DMS114 treated with DMSO at 0.1 percent for 48 hours (cell line): ENCODE results near the gene TPSD1.
"Not testable (repeated sequence)": the region's sequence is repeated elsewhere in the genome, so short reads cannot be mapped to it uniquely, and the experiment has no call there.

Source experiments
- DNase-seq: peaks from one replicate; lab custom pipeline; 2025; ENCODE audit not compliant: unreplicated experiment; lab: John Stamatoyannopoulos, UW

Gene TPSD1

DNA sequence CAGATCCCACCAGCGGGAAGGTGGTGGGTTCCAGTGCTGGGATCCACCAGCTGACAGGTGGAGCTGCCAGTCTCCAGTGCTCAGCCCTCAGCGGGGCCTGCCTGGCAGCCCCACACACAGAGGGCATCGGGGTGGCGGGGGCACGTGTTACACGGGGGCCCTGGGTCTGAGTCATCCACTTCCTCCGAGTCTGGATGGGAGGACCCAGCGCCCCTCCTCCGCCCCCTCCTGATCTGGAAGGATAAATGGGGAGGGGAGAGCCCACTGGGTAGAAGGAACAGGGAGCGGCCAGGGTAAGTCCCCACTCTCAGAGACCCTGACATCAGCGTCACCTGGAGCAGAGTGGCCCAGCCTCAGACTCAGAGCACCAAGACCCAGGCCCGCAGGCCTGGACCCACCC lies 15.4 kb upstream of the TPSD1 start, which contains the start of gene TPSAB1:
Gene TPSAB1, plus strand, starts transcription at position 270 of the 400 bp plus-strand sequence. CDS start 234 bp downstream, outside the sequence.
- not testable (repeated sequence) for DNase-seq

DNA sequence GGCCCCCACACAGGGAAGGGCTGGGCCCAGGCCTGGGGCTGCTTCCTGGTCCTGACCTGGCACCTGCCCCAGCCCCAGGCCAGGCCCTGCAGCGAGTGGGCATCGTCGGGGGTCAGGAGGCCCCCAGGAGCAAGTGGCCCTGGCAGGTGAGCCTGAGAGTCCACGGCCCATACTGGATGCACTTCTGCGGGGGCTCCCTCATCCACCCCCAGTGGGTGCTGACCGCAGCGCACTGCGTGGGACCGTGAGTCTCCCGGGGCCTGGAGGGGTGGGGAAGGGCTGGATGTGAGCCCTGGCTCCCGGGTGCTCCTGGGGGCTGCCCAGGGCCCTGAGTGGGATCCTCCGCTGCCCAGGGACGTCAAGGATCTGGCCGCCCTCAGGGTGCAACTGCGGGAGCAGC lies 14.8 kb upstream of the TPSD1 start:
- not testable (repeated sequence) for DNase-seq

DNA sequence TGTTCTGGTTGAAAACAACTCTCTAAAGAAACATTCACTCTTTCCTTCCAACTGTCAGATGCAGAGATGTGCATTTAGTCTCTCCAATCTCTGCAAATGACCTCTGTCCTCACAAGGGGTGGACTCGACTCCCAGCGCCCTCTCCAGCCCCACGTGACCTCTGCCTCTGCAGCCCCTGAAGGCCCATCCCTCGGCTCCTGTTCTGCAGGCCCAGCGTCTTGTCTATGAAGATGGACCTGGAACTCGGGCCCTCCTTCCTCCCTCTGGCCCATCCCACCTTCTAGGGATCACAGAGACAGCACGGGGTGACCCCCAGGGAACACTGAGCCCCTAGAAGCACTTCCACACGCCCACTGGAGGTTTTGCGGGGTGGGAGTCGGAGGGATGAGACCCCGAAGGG lies 12.5 kb upstream of the TPSD1 start:
- DNase-seq, result not testable (repeated sequence)

DNA sequence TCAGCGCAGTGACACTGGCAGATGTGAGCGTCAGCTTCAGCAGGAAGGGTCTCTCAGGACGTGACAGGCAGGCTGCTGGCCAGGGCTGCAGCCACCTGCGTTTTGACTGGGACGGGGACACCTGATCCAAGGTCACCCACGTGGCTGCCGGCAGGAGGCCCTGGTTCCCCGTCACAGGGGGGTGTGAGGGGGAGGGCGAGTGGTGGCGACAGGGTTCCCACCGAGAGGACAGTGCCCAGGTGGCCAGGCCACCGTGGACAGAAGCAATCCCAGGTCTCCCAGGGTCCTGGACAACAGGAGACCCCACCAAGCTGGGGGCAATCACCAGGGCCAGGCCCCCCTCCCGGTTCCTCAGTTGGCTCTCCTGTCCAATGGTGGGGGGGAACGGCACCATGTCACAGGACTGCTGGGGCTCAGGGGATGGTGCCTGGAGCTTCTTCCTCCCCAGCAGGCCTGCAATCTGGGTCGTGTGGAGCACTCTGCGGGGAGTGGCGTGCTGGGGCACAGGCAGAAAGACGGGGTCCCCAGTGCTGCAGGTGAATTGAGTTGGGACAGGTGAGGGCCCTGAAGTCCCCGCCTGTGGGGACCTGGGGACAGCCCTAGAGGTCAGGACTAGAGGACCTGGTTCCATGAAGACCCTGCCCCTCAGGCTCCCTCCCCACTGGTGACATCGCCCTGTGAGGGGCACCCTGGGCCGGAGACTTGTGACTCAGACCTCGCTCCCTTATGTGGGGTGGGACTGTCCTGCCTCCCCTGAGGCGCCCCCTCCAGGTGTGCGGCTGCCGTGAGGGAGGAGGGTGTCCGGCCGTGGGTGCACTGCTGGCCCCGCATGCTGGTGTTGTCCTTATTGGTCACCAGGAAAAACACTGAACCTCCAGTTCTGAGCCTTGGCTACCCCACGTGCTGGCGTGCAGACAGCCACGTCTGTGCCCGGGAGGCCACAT lies 11.7 kb upstream of the TPSD1 start:
- DNase-seq, result not testable (repeated sequence)

DNA sequence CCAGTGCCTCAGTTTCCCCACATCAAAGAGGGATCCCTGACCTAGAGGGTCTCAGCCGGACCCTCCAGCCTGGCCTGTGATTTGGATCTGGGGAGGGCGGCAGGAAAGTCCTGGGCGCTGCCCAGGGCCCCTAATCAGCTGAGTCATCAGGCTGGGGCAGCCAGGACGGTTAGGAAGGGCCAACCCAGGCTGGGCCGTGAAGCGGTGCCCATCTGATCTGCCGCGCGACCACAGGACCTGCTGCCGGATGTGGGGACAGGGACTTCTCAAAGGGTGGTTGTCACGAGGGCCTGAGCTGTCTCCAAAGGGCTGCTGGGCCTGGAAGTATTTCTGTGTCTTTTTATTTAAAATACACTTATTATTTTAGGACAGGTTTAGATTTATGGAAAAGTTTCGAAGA lies 11.0 kb upstream of the TPSD1 start:
- DNase-seq, result no peak

DNA sequence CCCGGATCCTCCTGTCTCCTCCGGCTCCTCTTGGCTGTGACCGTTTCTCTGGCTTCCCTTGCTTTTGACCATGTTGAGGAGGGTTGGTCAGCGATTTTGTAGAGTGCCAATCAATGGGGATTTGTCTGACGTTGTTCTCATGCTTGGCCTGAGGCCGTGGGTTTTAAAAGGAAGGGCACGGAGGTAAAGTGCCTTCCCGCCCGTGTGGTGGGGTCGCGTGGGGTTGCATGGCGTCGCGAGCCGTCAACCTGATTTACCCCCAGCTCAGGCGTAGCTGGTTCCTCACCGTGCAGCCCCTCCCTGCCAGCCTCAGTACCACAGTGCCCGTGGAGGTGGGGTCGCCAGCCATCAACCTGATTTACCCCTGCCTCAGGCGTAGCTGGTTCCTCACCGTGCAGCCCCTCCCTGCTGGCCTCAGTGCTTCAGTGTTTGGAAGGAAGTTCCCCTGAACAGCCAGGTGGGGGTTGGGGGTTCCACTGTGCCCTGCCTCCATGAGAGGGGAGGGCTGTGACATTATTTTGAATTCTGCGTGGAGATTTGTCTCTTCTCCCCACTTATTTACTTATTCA lies 10.3 kb upstream of the TPSD1 start:
- DNase-seq, result no peak

DNA sequence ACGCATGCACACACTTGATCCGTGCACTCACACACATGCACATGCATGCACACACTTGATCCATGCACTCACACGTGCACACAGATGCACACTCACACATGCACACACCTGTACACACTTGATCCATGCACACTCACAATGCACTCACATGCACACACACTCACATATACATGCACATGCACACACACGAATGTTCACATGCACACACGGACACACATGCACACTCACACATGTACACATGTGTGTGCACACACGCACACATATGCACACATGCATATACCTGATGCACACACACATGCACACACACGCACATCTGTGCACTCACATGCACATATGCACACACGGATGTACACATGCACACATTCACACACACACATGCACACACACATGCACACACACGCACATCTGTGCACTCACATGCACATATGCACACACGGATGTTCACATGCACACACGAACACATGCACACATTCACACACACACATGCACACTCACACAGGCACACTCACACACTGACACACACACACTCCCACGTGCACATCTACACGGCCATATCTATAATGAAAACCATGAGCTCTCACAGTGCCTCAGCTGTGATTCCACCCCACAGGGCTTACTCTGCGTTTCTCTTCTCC lies 7.8 kb upstream of the TPSD1 start:
- DNase-seq, result not testable (repeated sequence)

DNA sequence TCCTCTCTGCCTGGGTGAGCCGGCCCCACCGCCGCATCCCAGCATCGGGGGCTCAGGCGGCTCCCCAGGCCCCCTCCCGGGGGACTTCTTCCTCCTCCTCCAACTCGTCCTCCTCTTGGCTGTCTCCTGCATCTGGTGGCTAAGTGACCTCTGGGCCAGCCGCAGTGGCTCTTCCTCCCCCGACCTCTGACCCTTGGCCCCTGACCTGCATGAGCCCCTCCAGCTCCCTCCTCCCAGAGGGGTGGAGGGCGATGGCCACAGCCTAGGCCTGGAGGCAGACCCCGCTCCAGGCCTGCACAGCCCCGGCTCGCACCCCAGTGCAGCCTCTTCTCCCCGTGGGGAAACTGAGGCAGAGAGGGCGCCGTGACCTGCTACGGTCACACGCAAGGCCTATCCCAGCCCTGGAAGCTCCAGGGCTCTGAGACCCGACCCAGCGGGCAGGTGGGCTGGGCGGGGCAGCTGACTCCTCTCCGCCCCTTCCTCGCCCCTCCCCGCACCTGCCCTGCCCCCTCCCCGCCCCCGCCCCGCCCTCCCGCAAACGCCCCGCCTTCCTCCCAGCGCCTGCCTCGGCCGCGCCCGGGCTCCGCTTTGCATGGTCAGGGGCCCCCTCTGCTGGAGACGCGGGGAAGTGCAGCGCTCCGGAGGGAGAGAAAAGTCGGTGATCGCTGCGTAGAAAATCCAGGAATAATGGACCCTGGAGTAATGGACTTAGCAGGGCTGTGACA lies 6.7 kb upstream of the TPSD1 start:
- DNase-seq, result not testable (repeated sequence)

DNA sequence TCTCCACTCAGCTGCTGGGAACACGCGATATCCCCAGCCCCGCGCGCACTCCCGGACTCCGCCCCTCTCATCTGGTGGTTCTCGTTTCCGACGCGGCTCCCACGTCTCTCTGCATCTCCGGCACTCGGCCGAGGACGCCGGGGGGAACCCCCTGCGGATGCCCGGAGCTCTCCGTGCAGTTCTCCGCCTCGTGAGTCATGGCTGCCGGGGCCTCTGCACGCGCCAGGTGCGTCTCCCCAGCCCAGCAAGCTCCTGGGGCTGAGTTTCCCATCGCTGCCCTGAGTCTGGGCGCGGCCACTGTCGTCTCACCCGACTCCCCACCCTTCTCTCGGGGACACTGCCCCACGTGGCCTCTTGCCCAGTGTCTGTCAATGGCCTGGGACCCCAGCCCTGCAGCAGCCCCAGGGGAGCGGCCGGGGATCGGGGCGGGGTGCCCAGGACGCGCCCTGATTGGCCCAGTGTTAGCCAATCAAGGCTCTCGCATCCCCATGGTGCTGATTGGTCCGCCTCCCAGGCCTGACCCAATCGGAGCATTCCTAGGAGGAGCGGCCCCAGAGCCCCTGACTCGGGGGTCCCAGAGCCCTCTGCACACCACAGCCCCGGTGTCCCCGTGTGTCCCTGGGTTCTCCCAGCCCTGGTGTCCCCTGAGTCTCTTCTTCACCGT lies 2.0 kb upstream of the TPSD1 start:
- not testable (repeated sequence) for DNase-seq

DNA sequence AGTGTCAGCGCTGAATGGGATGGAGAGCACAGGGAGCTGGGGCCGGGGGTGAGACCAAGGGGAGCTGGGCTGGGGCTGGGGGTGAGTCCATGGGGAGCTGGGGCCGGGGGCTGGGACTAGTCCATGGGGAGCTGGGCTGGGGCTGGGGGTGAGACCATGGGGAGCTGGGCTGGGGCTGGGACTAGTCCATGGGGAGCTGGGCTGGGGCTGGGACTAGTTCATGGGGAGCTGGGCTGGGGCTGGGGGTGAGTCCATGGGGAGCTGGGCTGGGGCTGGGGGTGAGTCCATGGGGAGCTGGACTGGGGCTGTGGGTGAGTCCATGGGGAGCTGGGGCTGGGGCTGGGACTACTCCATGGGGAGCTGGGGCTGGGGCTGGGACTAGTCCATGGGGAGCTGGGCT lies 1.0 kb upstream of the TPSD1 start:
- not testable (repeated sequence) for DNase-seq

DNA sequence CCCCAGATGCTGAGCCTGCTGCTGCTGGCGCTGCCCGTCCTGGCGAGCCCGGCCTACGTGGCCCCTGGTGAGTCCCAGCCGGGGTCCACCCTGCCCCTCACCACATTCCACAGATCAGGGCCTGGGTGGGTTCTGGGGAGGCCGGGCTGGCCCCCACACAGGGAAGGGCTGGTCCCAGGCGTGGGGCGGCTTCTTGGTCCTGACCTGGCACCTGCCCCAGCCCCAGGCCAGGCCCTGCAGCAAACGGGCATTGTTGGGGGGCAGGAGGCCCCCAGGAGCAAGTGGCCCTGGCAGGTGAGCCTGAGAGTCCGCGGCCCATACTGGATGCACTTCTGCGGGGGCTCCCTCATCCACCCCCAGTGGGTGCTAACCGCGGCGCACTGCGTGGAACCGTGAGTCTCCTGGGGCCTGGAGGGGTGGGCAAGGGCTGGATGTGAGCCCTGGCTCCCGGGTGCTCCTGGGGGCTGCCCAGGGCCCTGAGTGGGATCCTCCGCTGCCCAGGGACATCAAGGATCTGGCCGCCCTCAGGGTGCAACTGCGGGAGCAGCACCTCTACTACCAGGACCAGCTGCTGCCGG lies 516 bp downstream of the TPSD1 start:
- not testable (repeated sequence) for DNase-seq

DNA sequence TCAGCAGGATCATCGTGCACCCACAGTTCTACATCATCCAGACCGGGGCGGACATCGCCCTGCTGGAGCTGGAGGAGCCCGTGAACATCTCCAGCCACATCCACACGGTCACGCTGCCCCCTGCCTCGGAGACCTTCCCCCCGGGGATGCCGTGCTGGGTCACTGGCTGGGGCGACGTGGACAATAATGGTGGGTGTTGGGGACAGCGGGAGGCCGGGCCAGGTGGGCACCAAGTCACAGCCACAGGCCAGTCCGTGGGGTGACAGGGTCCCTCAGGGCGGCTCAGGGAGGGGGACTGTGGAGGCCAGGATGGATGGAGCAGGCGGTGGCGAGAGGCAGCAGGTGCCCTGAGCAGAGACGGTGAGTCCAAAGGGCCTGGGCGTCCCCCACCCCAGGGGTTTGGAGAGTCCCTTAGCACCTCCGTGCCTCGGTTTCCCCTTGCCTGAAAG lies 1.0 kb downstream of the TPSD1 start:
- DNase-seq, result no peak

DNA sequence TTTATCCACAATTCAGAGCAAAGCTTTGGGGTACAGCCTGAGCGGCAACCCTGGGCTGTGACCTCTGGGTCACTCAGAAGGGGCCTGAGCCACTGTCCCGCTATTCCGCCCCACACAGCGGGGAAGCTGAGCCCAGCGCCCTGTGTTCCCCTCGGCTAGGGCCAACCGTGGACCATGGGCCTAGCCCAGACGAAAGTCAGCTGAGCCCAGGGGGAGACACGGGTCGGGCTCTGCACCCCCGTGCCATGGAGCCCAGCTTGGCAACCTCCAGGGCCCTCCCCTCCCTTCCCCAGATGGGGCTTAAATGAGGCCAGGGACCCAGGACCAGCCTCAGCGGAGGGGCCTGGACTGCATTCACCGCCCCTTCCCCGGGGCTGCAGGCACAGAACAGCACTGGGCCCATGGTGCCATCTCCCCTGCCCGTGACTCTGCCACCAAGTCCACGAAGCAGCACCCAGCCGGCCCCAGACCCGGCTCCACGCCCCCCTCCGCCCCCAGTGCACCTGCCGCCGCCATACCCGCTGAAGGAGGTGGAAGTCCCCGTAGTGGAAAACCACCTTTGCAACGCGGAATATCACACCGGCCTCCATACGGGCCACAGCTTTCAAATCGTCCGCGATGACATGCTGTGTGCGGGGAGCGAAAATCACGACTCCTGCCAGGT lies 1.8 kb downstream of the TPSD1 start:
- no peak for DNase-seq

DNA sequence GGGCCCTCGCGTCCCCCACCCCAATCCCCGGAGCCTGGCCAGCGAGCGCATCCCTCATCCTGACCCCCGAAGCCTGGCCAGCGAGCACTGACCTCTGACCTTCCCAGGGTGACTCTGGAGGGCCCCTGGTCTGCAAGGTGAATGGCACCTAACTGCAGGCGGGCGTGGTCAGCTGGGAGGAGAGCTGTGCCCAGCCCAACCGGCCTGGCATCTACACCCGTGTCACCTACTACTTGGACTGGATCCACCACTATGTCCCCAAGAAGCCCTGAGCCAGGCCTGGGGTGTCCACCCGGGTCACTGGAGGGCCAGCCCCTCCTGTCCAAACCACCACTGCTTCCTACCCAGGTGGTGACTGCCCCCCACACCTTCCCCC lies 2.3 kb downstream of the TPSD1 start:
- no peak for DNase-seq

DNA sequence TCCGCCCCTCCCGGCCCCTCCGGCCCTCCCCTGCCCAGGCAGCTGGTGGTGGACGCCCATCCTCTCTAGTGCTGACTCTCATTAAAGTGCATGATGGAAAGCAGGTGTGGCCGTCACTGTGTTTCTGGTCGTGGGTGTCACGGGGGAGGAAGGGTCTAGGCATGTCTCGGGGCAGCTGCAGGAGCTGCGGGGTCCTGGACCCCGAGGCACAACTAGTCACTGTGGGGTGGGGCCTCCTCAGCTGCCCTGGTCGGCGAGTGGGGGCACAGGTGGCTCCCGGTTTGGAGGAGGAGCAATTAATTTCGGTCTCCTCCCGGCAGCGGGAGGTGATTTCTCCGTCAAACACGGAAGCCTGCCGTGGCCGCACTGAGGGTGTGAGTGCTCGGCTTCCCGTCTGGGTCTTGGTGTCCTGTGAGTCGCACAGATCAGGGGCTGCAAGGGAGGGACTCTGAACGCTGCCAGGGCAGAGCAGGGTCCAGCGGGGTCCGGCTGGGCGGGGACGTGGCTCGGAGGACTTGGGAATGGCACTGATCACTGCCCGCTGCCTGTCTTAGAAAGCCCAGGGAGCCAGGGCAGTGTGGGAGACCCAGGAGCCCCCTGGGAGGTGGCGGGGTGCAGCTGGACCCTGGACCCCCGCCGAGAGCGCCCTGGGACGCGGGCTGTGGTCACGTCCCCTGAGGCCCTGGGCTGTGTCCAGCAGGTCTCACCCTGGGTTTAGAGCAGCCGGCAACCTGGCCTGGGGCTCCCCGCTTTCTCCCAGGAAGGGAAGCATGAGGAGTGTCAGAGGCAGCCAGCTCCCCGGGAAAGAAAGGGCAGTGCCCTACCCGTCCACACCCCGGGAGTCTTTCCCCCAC lies 3.3 kb downstream of the TPSD1 start:
- DNase-seq, result no peak

DNA sequence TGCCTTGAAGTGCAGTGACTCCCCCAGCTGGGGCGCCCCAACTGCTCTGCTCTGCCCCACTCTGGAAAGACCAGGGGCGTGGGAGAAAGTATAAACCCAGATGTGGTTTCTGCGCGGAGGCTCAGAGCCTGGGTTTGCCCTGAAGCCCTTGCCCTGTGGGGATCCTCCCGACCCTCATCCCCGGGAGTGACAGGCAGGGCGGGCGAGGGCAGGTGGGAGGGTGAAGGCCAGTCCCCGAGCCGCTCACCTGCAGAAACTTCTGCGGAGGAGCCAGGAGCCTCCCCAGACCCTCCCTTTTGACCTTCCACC lies 3.8 kb downstream of the TPSD1 start:
- DNase-seq, result no peak

DNA sequence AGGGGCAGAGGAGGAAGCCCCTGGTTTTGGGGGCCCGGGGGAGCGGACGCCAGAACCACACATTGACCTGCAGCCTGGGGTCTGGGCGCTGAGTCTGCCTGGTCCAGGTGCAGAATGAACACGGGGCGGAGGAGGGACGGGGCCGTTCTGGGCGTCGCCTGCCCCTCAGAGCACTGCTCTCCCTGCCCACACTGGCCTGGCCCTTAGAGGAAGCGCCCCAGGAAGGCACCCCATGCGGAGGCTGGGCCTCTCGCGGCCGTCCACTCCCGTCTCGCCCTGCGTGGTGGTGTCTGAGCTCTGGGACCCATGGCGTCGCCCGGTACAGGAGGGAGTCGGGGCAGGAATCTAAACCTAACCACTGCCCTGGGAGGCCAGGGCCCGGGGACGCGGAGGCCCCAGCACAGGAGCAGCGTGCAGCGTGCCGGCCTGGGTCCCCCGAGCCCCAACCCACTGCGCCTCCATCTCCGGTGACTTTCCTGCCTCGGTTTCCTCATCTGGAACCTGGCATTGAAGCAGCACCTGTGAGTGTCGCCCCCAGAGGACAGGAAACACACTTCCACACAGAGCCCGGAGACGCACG lies 4.3 kb downstream of the TPSD1 start:
- no peak for DNase-seq

DNA sequence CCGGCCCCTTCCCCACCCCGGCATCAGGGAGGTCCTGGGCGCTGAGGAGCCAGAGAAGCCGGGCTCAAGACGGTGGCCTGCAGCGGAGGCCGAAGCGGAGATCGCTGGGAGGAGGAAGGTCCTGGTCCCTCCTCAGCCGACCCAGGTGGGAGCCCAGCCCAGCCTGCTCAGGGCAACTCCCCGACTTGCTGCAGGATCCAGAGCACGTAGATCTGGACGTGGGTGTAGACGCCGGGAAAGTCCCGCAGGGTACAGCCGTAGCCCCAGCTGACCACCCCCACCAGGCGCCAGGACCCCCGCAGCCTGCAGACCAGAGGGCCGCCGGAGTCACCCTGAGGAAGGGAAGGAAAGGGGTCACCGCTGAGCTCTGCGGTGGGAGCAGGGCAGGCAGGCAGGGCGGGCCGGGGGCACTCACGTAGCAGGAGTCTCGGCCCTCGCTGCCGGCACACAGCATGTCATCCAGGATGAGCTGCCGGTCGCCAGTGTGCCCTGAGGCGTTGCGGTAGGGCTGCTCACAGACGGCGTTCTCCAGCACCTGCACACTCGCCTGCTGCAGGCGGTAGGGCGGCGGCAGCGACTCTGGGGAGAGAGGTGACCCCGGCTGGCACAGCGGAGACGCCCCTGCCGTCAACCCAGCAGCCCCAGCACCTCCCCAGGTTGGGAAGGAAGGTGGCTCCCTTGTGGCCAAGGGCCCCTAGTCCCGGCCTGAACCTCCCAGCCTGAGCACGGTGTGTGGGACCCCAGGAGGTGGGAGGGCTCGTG lies 5.4 kb downstream of the TPSD1 start:
- no peak for DNase-seq
